GM18505 (cell line): ENCODE results near the gene BEST1.
"Not testable (repeated sequence)": the region's sequence is repeated elsewhere in the genome, so short reads cannot be mapped to it uniquely, and the experiment has no call there.

ENCODE experiments used
- ATAC-seq: cut with Tn5 transposase; IDR thresholded peaks from one replicate; pipeline ENCODE4 v1.9.1; 2021; ENCODE audit not compliant: unreplicated experiment
- POLR2A ChIP-seq: IDR thresholded peaks from 4 replicates; pipeline ENCODE4 v1.6.1; 2011; ENCODE audit warnings: borderline replicate concordance; ENCODE audit not compliant: insufficient read depth, insufficient read length; ENCODE audit errors: extremely low read depth

BEST1 gene

DNA sequence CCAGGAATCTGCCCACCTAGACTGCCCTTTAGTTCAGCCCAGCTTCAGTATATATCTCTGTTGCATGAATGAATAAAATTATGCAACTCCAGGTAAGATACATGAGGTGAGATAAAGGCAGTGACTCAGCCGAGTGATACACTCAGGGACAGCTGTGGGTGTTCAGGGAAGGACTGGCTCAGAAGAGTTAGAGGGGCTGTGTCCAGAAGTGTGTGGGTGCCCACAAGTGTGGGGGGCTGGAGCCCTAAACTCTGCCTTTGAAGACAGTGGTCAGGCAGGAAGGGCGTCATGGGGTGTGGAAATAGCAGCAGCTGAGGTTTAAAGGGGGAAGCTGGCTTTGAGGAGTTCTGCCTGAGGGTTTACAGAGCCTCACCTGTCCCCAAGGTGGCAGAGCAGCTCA is 9.0 kb downstream of the BEST1 start:
- no peak for ATAC-seq
- no peak for TF ChIP-seq POLR2A

DNA sequence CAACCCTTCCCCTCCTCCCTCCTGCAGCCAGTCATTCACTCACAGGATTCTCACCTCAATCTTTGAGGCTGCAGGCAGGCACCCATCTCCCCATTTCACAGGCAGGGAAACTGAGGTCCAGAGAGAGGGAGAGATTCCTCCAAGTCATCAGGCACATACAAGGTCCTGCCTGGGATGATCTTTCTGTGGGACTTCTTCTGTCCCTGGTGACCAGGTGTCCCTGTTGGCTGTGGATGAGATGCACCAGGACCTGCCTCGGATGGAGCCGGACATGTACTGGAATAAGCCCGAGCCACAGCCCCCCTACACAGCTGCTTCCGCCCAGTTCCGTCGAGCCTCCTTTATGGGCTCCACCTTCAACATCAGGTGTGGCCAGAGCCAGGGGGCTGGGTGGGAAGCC is 9.5 kb downstream of the BEST1 start:
- no peak for ATAC-seq
- TF ChIP-seq POLR2A: no peak

DNA sequence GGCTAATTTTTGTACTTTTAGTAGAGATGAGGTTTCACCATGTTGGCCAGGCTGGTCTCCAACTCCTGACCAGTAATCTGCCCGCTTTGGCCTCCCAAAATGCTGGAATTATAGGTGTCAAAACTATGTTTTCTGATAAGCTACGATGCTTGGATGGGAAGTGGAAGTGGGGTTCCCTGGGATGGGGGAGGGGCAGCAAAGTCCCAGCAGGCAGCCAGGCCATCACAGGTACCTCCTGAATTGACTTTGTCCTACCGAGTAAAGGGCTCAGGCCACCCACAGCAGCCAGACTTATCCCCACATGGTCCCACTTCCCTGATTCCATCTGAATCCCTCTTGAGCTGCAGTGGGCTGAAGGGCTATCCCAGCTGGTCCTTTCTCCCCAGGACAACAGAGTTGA is 10.4 kb downstream of the BEST1 start:
- TF ChIP-seq POLR2A: no peak
- ATAC-seq: no peak

DNA sequence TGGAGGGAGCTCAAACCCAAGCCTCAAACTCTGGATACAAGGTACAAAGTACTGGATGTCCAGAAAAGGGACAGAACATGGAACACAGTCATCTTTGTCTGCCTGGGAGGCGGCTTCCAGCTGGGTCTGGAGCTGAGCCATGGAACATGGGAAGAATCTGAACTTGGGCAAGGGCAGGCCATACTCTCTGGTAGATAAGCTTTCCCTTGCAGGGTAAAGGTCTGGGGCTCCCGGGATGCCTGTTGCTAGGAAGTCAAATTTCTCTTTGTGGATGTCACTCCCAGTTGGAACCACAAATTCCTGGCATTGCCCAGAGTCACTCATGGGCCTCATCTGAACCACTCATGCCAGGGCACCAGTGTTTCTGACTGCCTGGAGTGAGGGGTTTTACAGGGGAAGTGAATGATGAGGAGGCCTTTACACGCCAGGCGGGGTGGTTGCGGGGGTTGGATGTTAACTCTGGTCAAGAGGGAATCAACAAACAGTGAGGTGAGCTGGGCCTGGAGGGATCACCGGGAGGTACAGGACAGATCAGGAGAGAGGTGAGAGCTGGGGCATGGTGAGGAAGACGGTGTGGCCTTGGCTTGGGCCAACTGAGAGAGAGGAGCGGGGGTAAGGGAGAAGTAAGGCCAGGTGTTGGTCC is 11.5 kb downstream of the BEST1 start:
- ATAC-seq: no peak
- TF ChIP-seq POLR2A: no peak

DNA sequence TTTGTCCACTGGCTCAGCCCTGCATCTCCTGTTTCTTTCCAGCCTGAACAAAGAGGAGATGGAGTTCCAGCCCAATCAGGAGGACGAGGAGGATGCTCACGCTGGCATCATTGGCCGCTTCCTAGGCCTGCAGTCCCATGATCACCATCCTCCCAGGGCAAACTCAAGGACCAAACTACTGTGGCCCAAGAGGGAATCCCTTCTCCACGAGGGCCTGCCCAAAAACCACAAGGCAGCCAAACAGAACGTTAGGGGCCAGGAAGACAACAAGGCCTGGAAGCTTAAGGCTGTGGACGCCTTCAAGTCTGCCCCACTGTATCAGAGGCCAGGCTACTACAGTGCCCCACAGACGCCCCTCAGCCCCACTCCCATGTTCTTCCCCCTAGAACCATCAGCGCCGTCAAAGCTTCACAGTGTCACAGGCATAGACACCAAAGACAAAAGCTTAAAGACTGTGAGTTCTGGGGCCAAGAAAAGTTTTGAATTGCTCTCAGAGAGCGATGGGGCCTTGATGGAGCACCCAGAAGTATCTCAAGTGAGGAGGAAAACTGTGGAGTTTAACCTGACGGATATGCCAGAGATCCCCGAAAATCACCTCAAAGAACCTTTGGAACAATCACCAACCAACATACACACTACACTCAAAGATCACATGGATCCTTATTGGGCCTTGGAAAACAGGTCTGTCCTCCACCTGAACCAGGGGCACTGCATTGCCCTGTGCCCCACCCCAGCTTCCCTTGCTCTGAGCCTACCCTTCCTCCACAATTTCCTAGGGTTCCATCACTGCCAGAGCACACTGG is 12.3 kb downstream of the BEST1 start:
- no peak for ATAC-seq
- peak; percentile 5 for TF ChIP-seq POLR2A

DNA sequence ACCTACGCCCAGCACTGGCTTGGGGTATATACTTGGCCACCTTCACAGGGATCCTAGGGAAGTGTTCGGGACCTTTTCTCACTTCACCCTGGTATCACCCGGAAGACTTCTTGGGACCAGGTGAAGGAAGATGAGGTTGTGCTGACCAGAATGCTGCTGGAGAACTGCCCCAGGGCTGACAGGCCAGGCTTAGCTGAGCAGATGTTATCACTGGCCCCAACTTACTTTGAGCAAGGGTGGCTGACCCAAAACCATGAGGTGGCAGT is 12.8 kb downstream of the BEST1 start:
- TF ChIP-seq POLR2A: no peak
- ATAC-seq: no peak

DNA sequence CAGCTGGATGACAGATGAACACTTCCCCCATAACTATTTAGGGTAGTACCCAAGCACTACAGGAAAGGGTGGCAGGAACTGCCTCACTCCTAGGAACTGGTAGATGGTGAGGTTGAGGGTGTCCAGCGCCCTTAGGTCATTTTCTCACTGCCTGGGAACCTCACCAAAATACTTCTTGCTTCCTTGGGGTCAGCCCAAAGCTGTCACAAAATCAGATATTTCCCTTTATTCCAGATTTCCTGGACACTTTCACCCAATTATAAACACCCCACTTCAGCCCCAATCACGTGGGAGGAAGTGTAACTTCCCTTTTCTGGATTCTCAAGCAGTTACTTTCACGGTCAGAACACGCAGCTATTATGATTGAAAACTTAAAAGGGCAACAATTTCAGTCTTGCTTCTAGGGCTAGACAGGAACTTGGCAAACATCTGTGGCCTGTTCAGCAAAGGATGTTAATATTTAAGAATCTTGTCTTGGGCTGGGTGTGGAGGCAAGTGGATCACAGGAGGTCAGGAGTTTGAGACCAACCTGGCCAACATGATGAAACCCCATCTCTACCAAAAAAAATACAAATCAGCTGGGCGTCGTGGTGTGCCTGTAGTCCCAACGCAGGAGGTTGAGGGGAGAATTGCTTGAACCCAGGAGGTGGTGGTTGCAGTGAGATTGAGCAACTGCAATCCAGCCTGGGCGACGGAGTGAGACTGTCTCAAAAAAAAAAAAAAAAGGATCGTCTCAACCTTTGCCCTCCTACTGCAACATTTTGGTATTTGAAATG is 13.3 kb downstream of the BEST1 start:
- ATAC-seq: no peak
- TF ChIP-seq POLR2A: peak; percentile 7

DNA sequence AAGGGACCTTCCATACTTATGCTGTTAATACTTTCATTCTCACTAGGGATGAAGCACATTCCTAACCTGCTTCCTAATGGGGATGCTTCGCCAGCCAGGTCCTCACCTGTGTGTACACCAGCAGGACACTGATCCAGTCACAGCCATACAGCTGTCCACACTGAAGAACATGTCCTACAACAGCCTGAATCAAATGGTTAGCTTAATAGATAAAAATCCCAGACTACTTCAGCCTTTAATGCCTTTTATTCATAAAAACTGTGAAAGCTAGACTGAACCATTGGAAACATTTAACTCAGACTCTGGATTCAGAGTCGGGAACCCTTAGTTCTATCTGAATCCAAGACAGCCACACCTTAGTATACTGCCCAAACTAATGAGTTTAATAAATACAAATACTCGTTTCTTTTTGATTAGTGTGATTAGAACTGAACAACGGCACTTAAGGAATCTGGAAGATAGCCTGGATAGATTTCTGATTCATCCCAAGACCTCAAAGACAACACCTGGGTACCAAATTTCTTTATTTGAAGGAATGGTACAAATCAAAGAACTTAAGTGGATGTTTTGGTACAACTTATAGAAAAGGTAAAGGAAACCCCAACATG is 14.0 kb downstream of the BEST1 start:
- peak; percentile 55 for TF ChIP-seq POLR2A
- no peak for ATAC-seq

DNA sequence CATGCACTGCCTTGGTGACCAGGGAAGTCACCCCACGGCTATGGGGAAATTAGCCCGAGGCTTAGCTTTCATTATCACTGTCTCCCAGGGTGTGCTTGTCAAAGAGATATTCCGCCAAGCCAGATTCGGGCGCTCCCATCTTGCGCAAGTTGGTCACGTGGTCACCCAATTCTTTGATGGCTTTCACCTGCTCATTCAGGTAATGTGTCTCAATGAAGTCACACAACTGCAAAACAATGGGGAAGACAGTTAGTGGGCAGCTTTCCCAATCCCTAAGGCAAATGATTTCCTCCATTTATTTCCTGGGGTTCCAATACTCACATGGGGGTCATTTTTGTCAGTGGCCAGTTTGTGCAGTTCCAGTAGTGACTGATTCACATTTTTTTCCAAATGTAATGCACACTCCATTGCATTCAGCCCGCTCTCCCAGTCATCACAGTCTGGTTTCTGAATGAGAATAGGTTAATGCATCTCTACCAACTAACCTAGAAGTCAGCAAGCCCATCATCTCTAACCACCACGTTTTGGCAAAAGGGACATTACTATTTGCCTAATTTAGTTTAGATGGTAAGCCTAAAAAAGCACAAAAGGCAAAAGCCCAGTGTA is 14.6 kb downstream of the BEST1 start:
- not testable (repeated sequence) for ATAC-seq

DNA sequence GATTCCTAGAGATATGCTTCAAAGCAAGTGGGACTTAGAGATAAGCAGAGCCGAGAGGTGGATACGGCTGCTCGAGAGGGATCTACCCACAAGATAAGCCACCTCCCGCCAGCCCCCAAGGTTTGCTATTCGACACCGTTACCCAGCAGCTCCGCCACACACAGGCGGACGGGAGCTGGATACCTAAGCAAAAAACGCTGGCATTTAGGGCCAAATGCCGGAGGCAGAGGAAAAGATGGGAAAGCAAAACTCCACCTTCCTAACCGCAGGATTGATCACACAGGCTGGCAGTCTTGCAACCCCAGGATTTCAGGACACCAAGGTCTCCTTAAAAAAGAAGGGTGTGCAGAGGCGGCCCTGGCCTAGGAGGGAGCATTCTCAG is 16.6 kb downstream of the BEST1 start:
- no peak for TF ChIP-seq POLR2A
- ATAC-seq: no peak

DNA sequence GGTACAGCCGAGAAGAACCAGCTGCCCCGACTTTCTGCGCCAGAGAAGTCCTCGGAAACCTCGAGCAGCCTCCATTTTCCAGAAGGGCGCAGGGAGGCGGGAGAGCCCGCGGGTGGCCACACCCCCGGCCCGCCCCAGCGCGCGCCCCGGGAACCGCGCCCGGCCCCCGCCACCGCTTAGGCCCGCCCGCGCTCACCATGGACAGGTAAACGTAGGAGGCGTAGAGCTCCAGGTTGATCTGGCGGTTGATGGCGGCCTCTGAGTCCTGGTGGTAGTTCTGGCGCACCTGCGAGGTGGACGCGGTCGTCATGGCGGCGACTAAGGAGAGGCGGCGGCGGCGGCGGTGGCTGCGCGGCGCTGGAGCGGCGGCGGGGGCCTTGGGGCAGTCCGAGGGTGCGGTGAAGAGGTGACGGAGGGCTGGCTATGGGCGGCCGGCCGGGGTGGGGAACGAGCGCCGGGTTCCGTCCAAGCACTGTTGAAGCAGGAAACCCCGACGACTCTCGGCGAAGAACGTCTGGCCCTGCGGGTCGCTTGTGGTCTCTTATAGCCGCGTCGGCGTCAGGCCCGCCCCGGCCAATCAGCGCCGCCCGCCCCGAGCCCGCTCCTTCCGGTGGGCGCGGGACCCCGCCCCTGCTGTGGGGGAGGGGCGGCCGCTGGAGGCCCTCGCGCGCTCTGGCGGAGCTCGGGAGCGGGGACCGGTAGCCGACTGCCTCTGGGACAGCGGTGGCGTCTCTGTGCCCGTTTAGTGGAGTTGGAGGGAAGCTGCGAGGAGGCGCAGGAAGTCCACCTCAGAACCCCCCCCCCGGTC is 17.2 kb downstream of the BEST1 start, which contains the start of gene FTH1:
Gene FTH1, minus strand, starts transcription at position 519 of the 808 bp plus-strand sequence. Its CDS starts 209 bp downstream, at position 310.
- peak; percentile 55 for ATAC-seq
- TF ChIP-seq POLR2A: peak; percentile 96

DNA sequence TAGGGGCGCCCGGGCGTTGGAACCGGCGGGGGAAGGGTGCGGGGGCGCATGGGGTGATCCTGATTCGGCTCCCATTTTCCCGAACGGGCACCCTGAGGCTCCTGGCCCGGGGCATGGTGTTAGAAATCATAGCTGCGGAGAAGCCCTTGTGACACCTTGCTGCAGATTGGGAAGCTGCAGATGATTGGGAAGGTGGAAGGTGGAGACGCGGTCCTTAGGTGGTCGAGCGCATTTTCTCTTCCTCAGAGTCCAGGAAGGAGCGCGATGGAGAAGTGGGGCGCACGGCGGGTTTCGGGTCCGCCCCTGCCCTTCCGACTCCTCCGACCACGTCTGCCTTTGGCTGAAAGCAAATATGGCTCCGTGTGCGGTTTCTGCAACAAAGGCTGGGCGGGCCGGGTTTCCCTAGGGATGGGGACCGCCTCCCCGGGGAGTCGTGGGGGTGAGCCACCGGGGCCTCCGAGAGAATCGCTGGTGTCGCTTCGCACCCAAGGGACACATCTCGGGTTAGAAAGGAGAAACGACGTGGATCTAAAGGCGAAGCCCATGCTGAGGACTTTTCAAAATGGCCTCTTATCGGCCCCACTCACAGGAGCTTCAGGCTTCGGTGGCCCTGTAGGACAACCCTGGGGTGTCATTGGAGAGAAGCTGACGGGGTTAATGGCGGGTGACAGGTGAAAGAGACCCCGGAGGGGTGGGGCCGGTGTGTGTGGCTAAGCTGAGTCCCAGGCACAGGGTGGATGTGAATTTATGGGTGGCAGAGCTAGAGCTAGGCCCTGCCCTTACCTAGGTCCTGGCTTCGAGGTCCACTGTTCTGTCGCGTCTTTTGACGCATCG is 18.0 kb downstream of the BEST1 start:
- ATAC-seq: no peak
- TF ChIP-seq POLR2A: no peak
